ENCODE data around the gene LPP. TPM values are rescaled to one million over a fixed set of nuclear protein-coding genes. Genes with fewer than 3 reads are reported as not detected.

Gene LPP
- total RNA-seq, 1 experiment from 2014 or later = 20.4 TPM

DNA sequence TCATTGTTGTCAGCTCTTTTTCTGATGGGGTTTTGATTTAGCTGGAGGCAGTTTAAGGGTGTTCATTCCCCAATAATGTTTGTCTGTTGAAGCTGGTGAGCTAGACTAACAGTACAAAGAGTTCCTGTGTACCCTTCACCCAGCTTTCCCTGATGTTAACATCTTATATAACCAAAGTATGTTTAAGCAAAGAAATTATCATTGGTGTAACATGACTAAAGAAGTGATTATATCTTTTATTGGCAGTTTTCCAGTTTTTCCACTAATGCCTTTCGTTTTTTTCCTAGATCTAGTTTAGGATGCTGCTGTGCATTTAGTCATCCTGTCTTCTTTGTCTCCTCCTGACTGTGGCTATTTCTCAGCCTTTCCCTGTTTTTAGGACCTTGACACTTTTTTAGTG is 165.6 kb downstream of the LPP start:
- no peak overlapping the region for H3K27ac ChIP-seq (ENCODE audit: low read length)
- ChIA-PET CTCF (no interaction called here), POLR2A (ENCODE audit: unreplicated experiment) (no interaction called here)
- no TSS peak for BruUV-seq (replicated peaks)
- no peaks in the 10 kb centered on the region for H3K79me2 ChIP-seq (ENCODE audit: low read length)
- no peaks in the 10 kb centered on the region for H3F3A ChIP-seq (ENCODE audit: low read length, unreplicated experiment)
- H3K9me2 ChIP-seq (replicated peaks; ENCODE audit: low read length) = no peaks in the 10 kb centered on the region
- H2AFZ ChIP-seq (ENCODE audit: low read length) = no peak overlapping the region
- peaks cover 16% of the 10 kb centered on the region for H3K4me1 ChIP-seq (ENCODE audit: insufficient read depth, low read length)
- no peaks in the 10 kb centered on the region for H3K9me3 ChIP-seq (ENCODE audit: low read length)
- H3K9ac ChIP-seq (ENCODE audit: low read length) = no peak overlapping the region
- intact Hi-C loops (cut with micrococcal nuclease) = no loop called here
- DNase-seq (peak; percentile 70), ATAC-seq (peak; percentile 42; the same call in 1 of the 2 replicates)
- H3K36me3 ChIP-seq (ENCODE audit: low read depth, low read length) = no peaks in the 10 kb centered on the region
- H3K4me2 ChIP-seq (ENCODE audit: low read length) = no peak overlapping the region
- H3K4me3 ChIP-seq (ENCODE audit: low read length) = no peak overlapping the region
- TF ChIP-seq, protein P1, sequence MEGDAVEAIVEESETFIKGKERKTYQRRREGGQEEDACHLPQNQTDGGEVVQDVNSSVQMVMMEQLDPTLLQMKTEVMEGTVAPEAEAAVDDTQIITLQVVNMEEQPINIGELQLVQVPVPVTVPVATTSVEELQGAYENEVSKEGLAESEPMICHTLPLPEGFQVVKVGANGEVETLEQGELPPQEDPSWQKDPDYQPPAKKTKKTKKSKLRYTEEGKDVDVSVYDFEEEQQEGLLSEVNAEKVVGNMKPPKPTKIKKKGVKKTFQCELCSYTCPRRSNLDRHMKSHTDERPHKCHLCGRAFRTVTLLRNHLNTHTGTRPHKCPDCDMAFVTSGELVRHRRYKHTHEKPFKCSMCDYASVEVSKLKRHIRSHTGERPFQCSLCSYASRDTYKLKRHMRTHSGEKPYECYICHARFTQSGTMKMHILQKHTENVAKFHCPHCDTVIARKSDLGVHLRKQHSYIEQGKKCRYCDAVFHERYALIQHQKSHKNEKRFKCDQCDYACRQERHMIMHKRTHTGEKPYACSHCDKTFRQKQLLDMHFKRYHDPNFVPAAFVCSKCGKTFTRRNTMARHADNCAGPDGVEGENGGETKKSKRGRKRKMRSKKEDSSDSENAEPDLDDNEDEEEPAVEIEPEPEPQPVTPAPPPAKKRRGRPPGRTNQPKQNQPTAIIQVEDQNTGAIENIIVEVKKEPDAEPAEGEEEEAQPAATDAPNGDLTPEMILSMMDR (conservative IDR thresholded peaks at IDR 0.05; ENCODE audit: low read depth, low read length) = no peak
- TF ChIP-seq EZH2 (IDR thresholded peaks at IDR 0.05; ENCODE audit: low read length, unreplicated experiment) (no peak), EZH2phosphoT487 (IDR thresholded peaks at IDR 0.05; ENCODE audit: borderline replicate concordance, low read length) (no peak)
- no peaks in the 10 kb centered on the region for H3K27me3 ChIP-seq (ENCODE audit: low read length)
- no peaks in the 10 kb centered on the region for H4K20me1 ChIP-seq (ENCODE audit: low read length)

DNA sequence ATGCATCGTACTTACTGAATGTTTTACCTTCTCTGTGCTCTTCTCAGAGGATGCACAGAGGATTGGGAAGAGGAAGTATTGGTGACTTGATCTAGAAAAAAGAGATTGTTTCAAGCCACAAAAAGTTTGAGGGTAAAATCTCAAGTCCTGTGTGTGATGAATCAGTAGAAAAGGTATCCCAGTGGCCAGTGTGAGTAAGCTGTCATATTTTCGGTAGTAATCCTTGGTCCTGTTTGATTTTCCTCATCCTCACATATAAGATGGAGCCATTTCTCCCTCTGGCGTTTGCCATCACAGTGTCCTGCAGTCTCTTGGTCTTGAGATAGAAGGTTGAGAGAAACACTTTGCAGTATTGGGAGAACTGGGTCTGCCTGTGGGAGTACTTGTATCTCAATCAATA is 166.8 kb downstream of the LPP start:
- no peaks in the 10 kb centered on the region for H3K27me3 ChIP-seq (ENCODE audit: low read length)
- H4K20me1 ChIP-seq (ENCODE audit: low read length) = no peaks in the 10 kb centered on the region
- no peak overlapping the region for H3K4me2 ChIP-seq (ENCODE audit: low read length)
- no peaks in the 10 kb centered on the region for H3K79me2 ChIP-seq (ENCODE audit: low read length)
- H3K9me2 ChIP-seq (replicated peaks; ENCODE audit: low read length) = no peaks in the 10 kb centered on the region
- no peak overlapping the region for H2AFZ ChIP-seq (ENCODE audit: low read length)
- DNase-seq (peak; percentile 47), ATAC-seq (no peak)
- ChIA-PET POLR2A (ENCODE audit: unreplicated experiment) (no interaction called here), CTCF (no interaction called here)
- no peak overlapping the region for H3K27ac ChIP-seq (ENCODE audit: low read length)
- peaks cover 16% of the 10 kb centered on the region for H3K4me1 ChIP-seq (ENCODE audit: insufficient read depth, low read length)
- intact Hi-C loops (cut with micrococcal nuclease) = no loop called here
- no peak overlapping the region for H3K4me3 ChIP-seq (ENCODE audit: low read length)
- H3K36me3 ChIP-seq (ENCODE audit: low read depth, low read length) = no peaks in the 10 kb centered on the region
- no TSS peak for BruUV-seq (replicated peaks)
- H3K9me3 ChIP-seq (ENCODE audit: low read length) = no peaks in the 10 kb centered on the region
- no peaks in the 10 kb centered on the region for H3F3A ChIP-seq (ENCODE audit: low read length, unreplicated experiment)
- no peak overlapping the region for H3K9ac ChIP-seq (ENCODE audit: low read length)
- TF ChIP-seq EZH2phosphoT487 (IDR thresholded peaks at IDR 0.05; ENCODE audit: borderline replicate concordance, low read length) (no peak), EZH2 (IDR thresholded peaks at IDR 0.05; ENCODE audit: low read length, unreplicated experiment) (no peak)
- TF ChIP-seq, protein P1 (conservative IDR thresholded peaks at IDR 0.05; ENCODE audit: low read depth, low read length) = 0 out of 2 replicates have a peak, but pooled peaks have one; percentile 32

GRCh38 chr3:188321258-188321657 is 167.3 kb downstream of the LPP start:
- ATAC-seq (no peak), DNase-seq (no peak)
- Histone ChIP-seq H4K20me1 (ENCODE audit: low read length) (no peaks in the 10 kb centered on the region), H3K4me2 (ENCODE audit: low read length) (no peak overlapping the region), H3K9ac (ENCODE audit: low read length) (no peak overlapping the region), H3K27ac (ENCODE audit: low read length) (no peak overlapping the region), H3K9me2 (replicated peaks; ENCODE audit: low read length) (no peaks in the 10 kb centered on the region), H3K36me3 (ENCODE audit: low read depth, low read length) (no peaks in the 10 kb centered on the region; the same call in 1 of the 2 replicates), H3K4me3 (ENCODE audit: low read length) (no peak overlapping the region), H3K27me3 (ENCODE audit: low read length) (no peaks in the 10 kb centered on the region), H3F3A (ENCODE audit: low read length, unreplicated experiment) (no peaks in the 10 kb centered on the region), H3K9me3 (ENCODE audit: low read length) (no peaks in the 10 kb centered on the region), H3K79me2 (ENCODE audit: low read length) (no peaks in the 10 kb centered on the region), H3K4me1 (ENCODE audit: insufficient read depth, low read length) (peaks cover 16% of the 10 kb centered on the region), H2AFZ (ENCODE audit: low read length) (no peak overlapping the region)
- POLR2A ChIA-PET (ENCODE audit: unreplicated experiment) = no interaction called here
- intact Hi-C loops (cut with micrococcal nuclease) = no loop called here
- TF ChIP-seq EZH2phosphoT487 (IDR thresholded peaks at IDR 0.05; ENCODE audit: borderline replicate concordance, low read length) (no peak), EZH2 (IDR thresholded peaks at IDR 0.05; ENCODE audit: low read length, unreplicated experiment) (no peak)
- TF ChIP-seq, protein P1 (conservative IDR thresholded peaks at IDR 0.05; ENCODE audit: low read depth, low read length) = no peak
- CTCF ChIA-PET = no interaction called here
- no TSS peak for BruUV-seq (replicated peaks)

Data from PC-3 (cell line).